GM18909 (cell line): ENCODE results near the gene TMEM38B.

Source experiments
- ATAC-seq: cut with Tn5 transposase; IDR thresholded peaks from one replicate; pipeline ENCODE4 v1.9.1; 2021; ENCODE audit warnings: mild to moderate bottlenecking; ENCODE audit not compliant: unreplicated experiment, poor library complexity

The TMEM38B gene

GRCh38 chr9:105694190-105694847, at the start of gene TMEM38B:
TSS of gene TMEM38B (plus strand) at chr9:105694541. CDS start at chr9:105694661, 120 bp downstream.
- peak; percentile 83 for ATAC-seq

GRCh38 chr9:105646879-105647594, 47.3 kb upstream of the TMEM38B start:
- ATAC-seq: no peak

- ATAC-seq: no peak
Measured at GRCh38 chr9:105647595-105648349, 46.6 kb upstream of the TMEM38B start.

- no peak for ATAC-seq
Measured at GRCh38 chr9:105651806-105652205, 42.5 kb upstream of the TMEM38B start.

- peak; percentile 69 for ATAC-seq
Measured at GRCh38 chr9:105656131-105656921, 38.0 kb upstream of the TMEM38B start.

GRCh38 chr9:105658351-105658750, 36.0 kb upstream of the TMEM38B start:
- no peak for ATAC-seq

- ATAC-seq: no peak
Measured at GRCh38 chr9:105661011-105661410, 33.3 kb upstream of the TMEM38B start.

- peak; percentile 91 for ATAC-seq
Measured at GRCh38 chr9:105662184-105663104, 31.9 kb upstream of the TMEM38B start, which contains the start of gene TAL2. TSS of gene TAL2 (plus strand) at chr9:105662457. CDS start at chr9:105662497, 40 bp downstream.

- no peak for ATAC-seq
Measured at GRCh38 chr9:105663914-105664313, 30.4 kb upstream of the TMEM38B start.

GRCh38 chr9:105667867-105668266, 26.5 kb upstream of the TMEM38B start:
- no peak for ATAC-seq

- no peak for ATAC-seq
Measured at GRCh38 chr9:105670315-105670714, 24.0 kb upstream of the TMEM38B start.

- no peak for ATAC-seq
Measured at GRCh38 chr9:105670775-105671174, 23.6 kb upstream of the TMEM38B start.

GRCh38 chr9:105672711-105673234, 21.6 kb upstream of the TMEM38B start:
- ATAC-seq: no peak

- no peak for ATAC-seq
Measured at GRCh38 chr9:105673850-105674387, 20.4 kb upstream of the TMEM38B start.

GRCh38 chr9:105676351-105676923, 17.9 kb upstream of the TMEM38B start:
- ATAC-seq: no peak

- no peak for ATAC-seq
Measured at GRCh38 chr9:105678163-105678562, 16.2 kb upstream of the TMEM38B start.

- ATAC-seq: no peak
Measured at GRCh38 chr9:105678781-105679180, 15.6 kb upstream of the TMEM38B start.

GRCh38 chr9:105679257-105680022, 14.9 kb upstream of the TMEM38B start:
- ATAC-seq: no peak
